Brain microvascular endothelial cell (primary cell): ENCODE data around the gene RAC3.

ENCODE experiments used
- DNase-seq: peaks from one replicate; pipeline ENCODE4 v3.0.0-alpha.2; 2020
- H3K27ac ChIP-seq: fragments of 250-450 bp; sonication (Bioruptor Pico); 2 replicates; pipeline ENCODE4 v1.5.1; 2020; ENCODE audit warnings: mild to moderate bottlenecking, moderate library complexity
- H3K27me3 ChIP-seq: fragments of 250-450 bp; sonication (Bioruptor Pico); replicated peaks from 2 replicates; pipeline ENCODE4 v1.5.1; 2020; ENCODE audit warnings: mild to moderate bottlenecking
- H3K36me3 ChIP-seq: fragments of 250-450 bp; sonication (Bioruptor Pico); replicated peaks from 2 replicates; pipeline ENCODE4 v1.5.1; 2020; ENCODE audit warnings: mild to moderate bottlenecking
- H3K4me3 ChIP-seq: 2 replicates; pipeline ENCODE4 v1.5.1; 2011; ENCODE audit warnings: low read depth, mild to moderate bottlenecking, control low read depth, low read length, moderate library complexity
- CTCF ChIP-seq: IDR thresholded peaks from 2 replicates; pipeline ENCODE4 v1.5.1; 2011; ENCODE audit warnings: low read depth, mild to moderate bottlenecking, moderate library complexity, low read length, control low read depth, inconsistent platforms; ENCODE audit errors: missing control alignments
- in situ Hi-C: cut with HindIII; loops from 2 replicates; pipeline ENCODE4 v1.10.0; 2017; ENCODE audit warnings: low sequenced_read_pairs, low pct_ligation_motif_present

RAC3 gene

GRCh38 chr17:82073446-82073845 lies 42.0 kb downstream of the RAC3 start:
- in situ Hi-C loops: no loop called here
- no peak overlapping the region for H3K27ac ChIP-seq
- no peak overlapping the region for H3K4me3 ChIP-seq
- no peaks in the 10 kb centered on the region for H3K27me3 ChIP-seq
- peaks cover 18% of the 10 kb centered on the region for H3K36me3 ChIP-seq
- TF ChIP-seq CTCF: no peak
- no peak for DNase-seq

GRCh38 chr17:82076018-82076784 lies 44.7 kb downstream of the RAC3 start:
- H3K27ac ChIP-seq: no peak overlapping the region
- DNase-seq: no peak
- in situ Hi-C loops: no loop called here
- H3K4me3 ChIP-seq: no peak overlapping the region
- H3K36me3 ChIP-seq: peaks cover 42% of the 10 kb centered on the region
- TF ChIP-seq CTCF: no peak
- no peaks in the 10 kb centered on the region for H3K27me3 ChIP-seq

GRCh38 chr17:82076785-82077591 lies 45.5 kb downstream of the RAC3 start:
- no peak overlapping the region for H3K4me3 ChIP-seq
- no peak for TF ChIP-seq CTCF
- DNase-seq: no peak
- H3K27me3 ChIP-seq: no peaks in the 10 kb centered on the region
- in situ Hi-C loops: no loop called here
- H3K36me3 ChIP-seq: peaks cover 47% of the 10 kb centered on the region
- H3K27ac ChIP-seq: no peak overlapping the region

- peak; percentile 7 for TF ChIP-seq CTCF
- no peak overlapping the region for H3K27ac ChIP-seq
- H3K4me3 ChIP-seq: no peak overlapping the region
- in situ Hi-C loops: no loop called here
- no peaks in the 10 kb centered on the region for H3K27me3 ChIP-seq
- DNase-seq: no peak
- H3K36me3 ChIP-seq: peaks cover 55% of the 10 kb centered on the region
Measured at GRCh38 chr17:82077617-82078358, 46.3 kb downstream of the RAC3 start.

GRCh38 chr17:82078433-82078832 lies 47.0 kb downstream of the RAC3 start:
- in situ Hi-C loops: no loop called here
- Histone ChIP-seq H3K27ac (no peak overlapping the region), H3K36me3 (peaks cover 62% of the 10 kb centered on the region), H3K27me3 (no peaks in the 10 kb centered on the region), H3K4me3 (no peak overlapping the region)
- no peak for TF ChIP-seq CTCF
- no peak for DNase-seq
